ENCODE results near the gene GPR148. TPM values are rescaled to one million over a fixed set of nuclear protein-coding genes. Genes with fewer than 3 reads are reported as not detected.

GPR148 gene
- total and polyA plus RNA-seq, 2 experiments from 2014 or later, result 0.16 TPM; not detected in 1

DNA sequence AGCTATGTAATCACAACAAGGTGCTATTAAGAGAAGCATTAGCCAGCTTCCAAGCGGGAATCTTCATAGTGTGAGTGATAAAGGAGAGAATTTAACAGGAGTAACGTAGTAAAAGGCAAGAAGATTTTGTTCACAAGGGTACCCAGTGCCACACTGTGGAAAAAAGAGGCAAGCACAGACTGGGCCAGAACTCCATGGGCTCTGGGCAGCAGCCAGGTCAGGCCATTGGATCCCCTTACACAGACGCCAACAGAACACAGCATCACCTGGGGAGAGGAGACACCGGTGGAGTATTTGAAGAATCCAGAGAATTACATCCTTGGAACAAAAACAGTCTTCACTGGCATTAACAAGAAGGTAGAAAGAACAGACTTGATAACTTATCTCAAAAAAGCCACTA lies 47.7 kb downstream of the GPR148 start:
- Histone ChIP-seq H3K4me2 (no peak overlapping the region), H3K9me2 (ENCODE audit: insufficient read depth) (no peaks in the 10 kb centered on the region), H3K27me3 (ENCODE audit: insufficient read depth) (no peaks in the 10 kb centered on the region), H3K4me3 (no peak overlapping the region), H4K20me1 (replicated peaks; ENCODE audit: insufficient read depth) (no peaks in the 10 kb centered on the region), H3K4me1 (ENCODE audit: insufficient read depth) (no peaks in the 10 kb centered on the region), H3K27ac (ENCODE audit: low read depth) (no peak overlapping the region), H3F3A (replicated peaks; ENCODE audit: low read depth) (no peaks in the 10 kb centered on the region), H2AFZ (0 out of 2 replicates have a peak overlapping the region, but pooled peaks have one; percentile 29), H3K79me2 (replicated peaks; ENCODE audit: insufficient read depth) (no peaks in the 10 kb centered on the region), H3K36me3 (ENCODE audit: insufficient read depth) (no peaks in the 10 kb centered on the region)
- Mint-ChIP-seq H3K4me3 (no peak overlapping the region), H3K27me3 (ENCODE audit: insufficient read depth, low read depth, poor library complexity) (peaks cover 9% of the 10 kb centered on the region), H3K27ac (no peak overlapping the region), H3K4me1 (no peaks in the 10 kb centered on the region; the same call in 2 of the 3 replicates), H3K36me3 (ENCODE audit: low read depth) (no peaks in the 10 kb centered on the region), H3K9me3 (peaks cover 7% of the 10 kb centered on the region)
- DNase-seq (ENCODE audit: low spot score), result peak; percentile 44
- TF ChIP-seq, protein P1, sequence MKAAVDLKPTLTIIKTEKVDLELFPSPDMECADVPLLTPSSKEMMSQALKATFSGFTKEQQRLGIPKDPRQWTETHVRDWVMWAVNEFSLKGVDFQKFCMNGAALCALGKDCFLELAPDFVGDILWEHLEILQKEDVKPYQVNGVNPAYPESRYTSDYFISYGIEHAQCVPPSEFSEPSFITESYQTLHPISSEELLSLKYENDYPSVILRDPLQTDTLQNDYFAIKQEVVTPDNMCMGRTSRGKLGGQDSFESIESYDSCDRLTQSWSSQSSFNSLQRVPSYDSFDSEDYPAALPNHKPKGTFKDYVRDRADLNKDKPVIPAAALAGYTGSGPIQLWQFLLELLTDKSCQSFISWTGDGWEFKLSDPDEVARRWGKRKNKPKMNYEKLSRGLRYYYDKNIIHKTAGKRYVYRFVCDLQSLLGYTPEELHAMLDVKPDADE (IDR thresholded peaks at IDR 0.05), result no peak
- TF ChIP-seq, protein P2, sequence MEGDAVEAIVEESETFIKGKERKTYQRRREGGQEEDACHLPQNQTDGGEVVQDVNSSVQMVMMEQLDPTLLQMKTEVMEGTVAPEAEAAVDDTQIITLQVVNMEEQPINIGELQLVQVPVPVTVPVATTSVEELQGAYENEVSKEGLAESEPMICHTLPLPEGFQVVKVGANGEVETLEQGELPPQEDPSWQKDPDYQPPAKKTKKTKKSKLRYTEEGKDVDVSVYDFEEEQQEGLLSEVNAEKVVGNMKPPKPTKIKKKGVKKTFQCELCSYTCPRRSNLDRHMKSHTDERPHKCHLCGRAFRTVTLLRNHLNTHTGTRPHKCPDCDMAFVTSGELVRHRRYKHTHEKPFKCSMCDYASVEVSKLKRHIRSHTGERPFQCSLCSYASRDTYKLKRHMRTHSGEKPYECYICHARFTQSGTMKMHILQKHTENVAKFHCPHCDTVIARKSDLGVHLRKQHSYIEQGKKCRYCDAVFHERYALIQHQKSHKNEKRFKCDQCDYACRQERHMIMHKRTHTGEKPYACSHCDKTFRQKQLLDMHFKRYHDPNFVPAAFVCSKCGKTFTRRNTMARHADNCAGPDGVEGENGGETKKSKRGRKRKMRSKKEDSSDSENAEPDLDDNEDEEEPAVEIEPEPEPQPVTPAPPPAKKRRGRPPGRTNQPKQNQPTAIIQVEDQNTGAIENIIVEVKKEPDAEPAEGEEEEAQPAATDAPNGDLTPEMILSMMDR (conservative IDR thresholded peaks at IDR 0.05; ENCODE audit: low read depth in 2 of 2), result peak in 1 of 2 experiments; percentile 51; a peak in 3 of 4 replicates
- peak; percentile 94 for ATAC-seq

GRCh38 chr2:130778781-130779180 lies 49.9 kb downstream of the GPR148 start:
- Histone ChIP-seq H2AFZ (no peak overlapping the region), H4K20me1 (replicated peaks; ENCODE audit: insufficient read depth) (no peaks in the 10 kb centered on the region), H3K9me2 (ENCODE audit: insufficient read depth) (no peaks in the 10 kb centered on the region), H3K4me2 (no peak overlapping the region), H3K36me3 (ENCODE audit: insufficient read depth) (no peaks in the 10 kb centered on the region), H3K27me3 (ENCODE audit: insufficient read depth) (no peaks in the 10 kb centered on the region), H3K4me3 (no peak overlapping the region), H3K79me2 (replicated peaks; ENCODE audit: insufficient read depth) (no peaks in the 10 kb centered on the region), H3K27ac (ENCODE audit: low read depth) (no peak overlapping the region), H3K4me1 (ENCODE audit: insufficient read depth) (no peaks in the 10 kb centered on the region), H3F3A (replicated peaks; ENCODE audit: low read depth) (no peaks in the 10 kb centered on the region)
- Mint-ChIP-seq H3K27ac (no peak overlapping the region), H3K4me1 (no peaks in the 10 kb centered on the region; the same call in 2 of the 3 replicates), H3K27me3 (ENCODE audit: insufficient read depth, low read depth, poor library complexity) (peaks cover 5% of the 10 kb centered on the region), H3K9me3 (no peaks in the 10 kb centered on the region; the same call in 2 of the 3 replicates), H3K4me3 (no peak overlapping the region), H3K36me3 (ENCODE audit: low read depth) (no peaks in the 10 kb centered on the region)
- DNase-seq (ENCODE audit: low spot score) (no peak), ATAC-seq (no peak)
- TF ChIP-seq STAT1 (IDR thresholded peaks at IDR 0.05; ENCODE audit: unreplicated experiment) (no peak), NANOG (IDR thresholded peaks at IDR 0.05; ENCODE audit: borderline replicate concordance) (no peak), ZNF114 (CRISPR knock-in tag; IDR thresholded peaks at IDR 0.05) (no peak), EZH2phosphoT487 (IDR thresholded peaks at IDR 0.05; ENCODE audit: unreplicated experiment) (no peak), REST (IDR thresholded peaks at IDR 0.05; ENCODE audit: unreplicated experiment) (no peak), EZH2 (IDR thresholded peaks at IDR 0.05; ENCODE audit: low read depth, unreplicated experiment) (no peak), ZNF331 (CRISPR knock-in tag; IDR thresholded peaks at IDR 0.05; ENCODE audit: low read depth) (no peak), JUNB (IDR thresholded peaks at IDR 0.05; ENCODE audit: unreplicated experiment) (no peak), POLR2AphosphoS5 (IDR thresholded peaks at IDR 0.05; ENCODE audit: low read depth) (no peak), CREB1 (CRISPR knock-in tag; IDR thresholded peaks at IDR 0.05; ENCODE audit: low read depth) (no peak)
- TF ChIP-seq, protein P2 (conservative IDR thresholded peaks at IDR 0.05; ENCODE audit: low read depth in 2 of 2), result no peak
- TF ChIP-seq, protein P1 (IDR thresholded peaks at IDR 0.05), result no peak

Data from GM23338 (cell line).